ENCODE results near the gene PGAP2. TPM values are rescaled to one million over a fixed set of nuclear protein-coding genes. Genes with fewer than 3 reads are reported as not detected.
"Not testable (repeated sequence)": the region's sequence is repeated elsewhere in the genome, so short reads cannot be mapped to it uniquely, and the experiment has no call there.

PGAP2 gene
- polyA plus RNA-seq, 2 donors = 34.0 to 36.9 TPM

GRCh38 chr11:3802011-3802790 lies 6.2 kb upstream of the PGAP2 start:
- H3K27ac ChIP-seq (ENCODE audit: low read depth in 2 of 2, low read length in 1 of 2) = no peak overlapping the region
- no peaks in the 10 kb centered on the region for H3K27me3 ChIP-seq (ENCODE audit: control insufficient read depth in 1 of 2, insufficient read depth in 2 of 2, low read length in 2 of 2)
- H3K4me3 ChIP-seq (ENCODE audit: low read depth in 1 of 2, low read length in 2 of 2) = no peak overlapping the region
- WGBS, 2 donors = 70 to 78% methylated on average over 4 of the region's 4 CpGs
- no peaks in the 10 kb centered on the region for H3K9me3 ChIP-seq (ENCODE audit: control insufficient read depth in 2 of 2, insufficient read depth in 1 of 2, low read depth in 1 of 2, low read length in 1 of 2)
- H3K4me1 ChIP-seq (ENCODE audit: control insufficient read depth in 2 of 2, insufficient read depth in 2 of 2, low read length in 1 of 2) = no peaks in the 10 kb centered on the region
- H3K36me3 ChIP-seq (ENCODE audit: control insufficient read depth in 2 of 2, insufficient read depth in 2 of 2, low read length in 1 of 2) = no peaks in the 10 kb centered on the region

GRCh38 chr11:3803726-3804495 lies 4.4 kb upstream of the PGAP2 start:
- H3K27ac ChIP-seq (ENCODE audit: low read depth in 2 of 2, low read length in 1 of 2) = no peak overlapping the region
- H3K27me3 ChIP-seq (ENCODE audit: control insufficient read depth in 1 of 2, insufficient read depth in 2 of 2, low read length in 2 of 2) = no peaks in the 10 kb centered on the region
- H3K9me3 ChIP-seq (ENCODE audit: control insufficient read depth in 2 of 2, insufficient read depth in 1 of 2, low read depth in 1 of 2, low read length in 1 of 2) = no peaks in the 10 kb centered on the region
- no peak overlapping the region for H3K4me3 ChIP-seq (ENCODE audit: low read depth in 1 of 2, low read length in 2 of 2)
- no peaks in the 10 kb centered on the region for H3K36me3 ChIP-seq (ENCODE audit: control insufficient read depth in 2 of 2, insufficient read depth in 2 of 2, low read length in 1 of 2)
- peaks cover 0 to 3% of the 10 kb centered on the region in 2 donors for H3K4me1 ChIP-seq (ENCODE audit: control insufficient read depth in 2 of 2, insufficient read depth in 2 of 2, low read length in 1 of 2)
- 93 to 96% methylated on average over 11 of the region's 11 CpGs for WGBS, 2 donors

GRCh38 chr11:3808861-3809623 lies 682 bp downstream of the PGAP2 start:
- WGBS, 2 donors = 21 to 26% methylated on average over 5 of the region's 5 CpGs
- peaks cover 0 to 11% of the 10 kb centered on the region in 2 donors for H3K4me1 ChIP-seq (ENCODE audit: control insufficient read depth in 2 of 2, insufficient read depth in 2 of 2, low read length in 1 of 2)
- H3K27me3 ChIP-seq (ENCODE audit: control insufficient read depth in 1 of 2, insufficient read depth in 2 of 2, low read length in 2 of 2) = no peaks in the 10 kb centered on the region
- no peaks in the 10 kb centered on the region for H3K9me3 ChIP-seq (ENCODE audit: control insufficient read depth in 2 of 2, insufficient read depth in 1 of 2, low read depth in 1 of 2, low read length in 1 of 2)
- H3K27ac ChIP-seq (ENCODE audit: low read depth in 2 of 2, low read length in 1 of 2) = peak overlapping the region; percentile 71 to 88
- H3K36me3 ChIP-seq (ENCODE audit: control insufficient read depth in 2 of 2, insufficient read depth in 2 of 2, low read length in 1 of 2) = no peaks in the 10 kb centered on the region
- H3K4me3 ChIP-seq (ENCODE audit: low read depth in 1 of 2, low read length in 2 of 2) = peak overlapping the region; percentile 54 to 68

DNA sequence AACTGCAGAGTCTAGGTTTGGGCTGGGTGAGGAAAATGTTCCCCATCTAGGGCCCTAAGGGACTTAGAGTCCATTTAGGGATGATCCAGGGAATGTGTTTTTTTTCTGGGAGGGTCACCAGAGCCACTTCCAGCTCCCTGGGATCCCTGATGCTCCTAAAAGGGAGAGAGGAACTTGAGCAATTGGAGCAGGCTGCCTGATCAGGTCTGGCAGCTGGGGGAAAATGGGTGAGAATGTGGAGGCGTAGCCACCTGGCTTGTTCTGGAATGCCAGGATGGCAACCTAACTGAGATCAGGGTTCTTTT lies 1.2 kb downstream of the PGAP2 start:
- Histone ChIP-seq H3K9me3 (ENCODE audit: control insufficient read depth in 2 of 2, insufficient read depth in 1 of 2, low read depth in 1 of 2, low read length in 1 of 2) (no peaks in the 10 kb centered on the region), H3K4me1 (ENCODE audit: control insufficient read depth in 2 of 2, insufficient read depth in 2 of 2, low read length in 1 of 2) (peaks cover 0 to 11% of the 10 kb centered on the region in 2 donors), H3K27ac (ENCODE audit: low read depth in 2 of 2, low read length in 1 of 2) (peak overlapping the region; percentile 64 to 88), H3K27me3 (ENCODE audit: control insufficient read depth in 1 of 2, insufficient read depth in 2 of 2, low read length in 2 of 2) (no peaks in the 10 kb centered on the region), H3K36me3 (ENCODE audit: control insufficient read depth in 2 of 2, insufficient read depth in 2 of 2, low read length in 1 of 2) (no peaks in the 10 kb centered on the region), H3K4me3 (ENCODE audit: low read depth in 1 of 2, low read length in 2 of 2) (no peak overlapping the region)
- WGBS, 2 donors = 62 to 76% methylated on average over 1 of the region's 1 CpG

GRCh38 chr11:3810446-3810845 lies 2.1 kb downstream of the PGAP2 start:
- Histone ChIP-seq H3K4me3 (ENCODE audit: low read depth in 1 of 2, low read length in 2 of 2) (no peak overlapping the region), H3K27me3 (ENCODE audit: control insufficient read depth in 1 of 2, insufficient read depth in 2 of 2, low read length in 2 of 2) (no peaks in the 10 kb centered on the region), H3K9me3 (ENCODE audit: control insufficient read depth in 2 of 2, insufficient read depth in 1 of 2, low read depth in 1 of 2, low read length in 1 of 2) (no peaks in the 10 kb centered on the region), H3K36me3 (ENCODE audit: control insufficient read depth in 2 of 2, insufficient read depth in 2 of 2, low read length in 1 of 2) (no peaks in the 10 kb centered on the region), H3K27ac (ENCODE audit: low read depth in 2 of 2, low read length in 1 of 2) (no peak overlapping the region), H3K4me1 (ENCODE audit: control insufficient read depth in 2 of 2, insufficient read depth in 2 of 2, low read length in 1 of 2) (peaks cover 0 to 11% of the 10 kb centered on the region in 2 donors)
- 62% methylated on average over 3 of the region's 3 CpGs for WGBS, 2 donors

DNA sequence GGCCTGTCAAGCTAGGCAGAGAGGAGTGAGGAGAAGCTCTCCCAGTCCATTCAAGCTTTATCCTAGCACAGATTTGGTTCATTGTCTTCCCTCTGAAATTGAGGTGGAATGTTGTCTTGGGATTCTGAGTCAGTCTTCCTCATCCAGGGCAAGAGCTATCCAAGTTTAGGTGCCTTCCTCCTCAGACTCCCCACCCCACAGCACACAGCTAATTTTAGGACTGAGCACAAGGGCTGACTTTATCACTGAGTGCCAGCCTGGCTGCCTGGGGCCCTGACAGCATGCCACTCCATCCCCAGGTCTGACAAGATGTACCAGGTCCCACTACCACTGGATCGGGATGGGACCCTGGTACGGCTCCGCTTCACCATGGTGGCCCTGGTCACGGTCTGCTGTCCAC lies 2.6 kb downstream of the PGAP2 start:
- no peaks in the 10 kb centered on the region for H3K36me3 ChIP-seq (ENCODE audit: control insufficient read depth in 2 of 2, insufficient read depth in 2 of 2, low read length in 1 of 2)
- H3K4me1 ChIP-seq (ENCODE audit: control insufficient read depth in 2 of 2, insufficient read depth in 2 of 2, low read length in 1 of 2) = peaks cover 0 to 11% of the 10 kb centered on the region in 2 donors
- H3K4me3 ChIP-seq (ENCODE audit: low read depth in 1 of 2, low read length in 2 of 2) = no peak overlapping the region
- 96% methylated on average over 4 of the region's 4 CpGs for WGBS, 2 donors
- H3K27ac ChIP-seq (ENCODE audit: low read depth in 2 of 2, low read length in 1 of 2) = no peak overlapping the region
- no peaks in the 10 kb centered on the region for H3K27me3 ChIP-seq (ENCODE audit: control insufficient read depth in 1 of 2, insufficient read depth in 2 of 2, low read length in 2 of 2)
- no peaks in the 10 kb centered on the region for H3K9me3 ChIP-seq (ENCODE audit: control insufficient read depth in 2 of 2, insufficient read depth in 1 of 2, low read depth in 1 of 2, low read length in 1 of 2)

GRCh38 chr11:3814832-3815231 lies 6.5 kb downstream of the PGAP2 start:
- not testable (repeated sequence) for H3K27ac ChIP-seq (ENCODE audit: low read depth in 2 of 2, low read length in 1 of 2); H3K4me1 ChIP-seq (ENCODE audit: control insufficient read depth in 2 of 2, insufficient read depth in 2 of 2, low read length in 1 of 2); H3K36me3 ChIP-seq (ENCODE audit: control insufficient read depth in 2 of 2, insufficient read depth in 2 of 2, low read length in 1 of 2); H3K9me3 ChIP-seq (ENCODE audit: control insufficient read depth in 2 of 2, insufficient read depth in 1 of 2, low read depth in 1 of 2, low read length in 1 of 2); H3K27me3 ChIP-seq (ENCODE audit: control insufficient read depth in 1 of 2, insufficient read depth in 2 of 2, low read length in 2 of 2); H3K4me3 ChIP-seq (ENCODE audit: low read depth in 1 of 2, low read length in 2 of 2)
- WGBS, 2 donors = 97% methylated on average over 5 of the region's 5 CpGs

- no peaks in the 10 kb centered on the region for H3K9me3 ChIP-seq (ENCODE audit: control insufficient read depth in 2 of 2, insufficient read depth in 1 of 2, low read depth in 1 of 2, low read length in 1 of 2)
- no peak overlapping the region for H3K27ac ChIP-seq (ENCODE audit: low read depth in 2 of 2, low read length in 1 of 2)
- H3K4me3 ChIP-seq (ENCODE audit: low read depth in 1 of 2, low read length in 2 of 2) = no peak overlapping the region
- 84 to 86% methylated on average over 4 of the region's 4 CpGs for WGBS, 2 donors
- H3K4me1 ChIP-seq (ENCODE audit: control insufficient read depth in 2 of 2, insufficient read depth in 2 of 2, low read length in 1 of 2) = peaks cover 0 to 3% of the 10 kb centered on the region in 2 donors
- H3K36me3 ChIP-seq (ENCODE audit: control insufficient read depth in 2 of 2, insufficient read depth in 2 of 2, low read length in 1 of 2) = no peaks in the 10 kb centered on the region
- no peaks in the 10 kb centered on the region for H3K27me3 ChIP-seq (ENCODE audit: control insufficient read depth in 1 of 2, insufficient read depth in 2 of 2, low read length in 2 of 2)
Measured at GRCh38 chr11:3815845-3816244, 7.5 kb downstream of the PGAP2 start.

GRCh38 chr11:3816673-3817072 lies 8.3 kb downstream of the PGAP2 start:
- no peak overlapping the region for H3K27ac ChIP-seq (ENCODE audit: low read depth in 2 of 2, low read length in 1 of 2)
- H3K4me1 ChIP-seq (ENCODE audit: control insufficient read depth in 2 of 2, insufficient read depth in 2 of 2, low read length in 1 of 2) = peaks cover 0 to 3% of the 10 kb centered on the region in 2 donors
- WGBS, 2 donors = 68% methylated on average over 2 of the region's 2 CpGs

More at GRCh38 chr11:3816673-3817072, 8.3 kb downstream of the PGAP2 start:
- Histone ChIP-seq H3K27me3 (ENCODE audit: control insufficient read depth in 1 of 2, insufficient read depth in 2 of 2, low read length in 2 of 2) (no peaks in the 10 kb centered on the region), H3K4me3 (ENCODE audit: low read depth in 1 of 2, low read length in 2 of 2) (no peak overlapping the region), H3K36me3 (ENCODE audit: control insufficient read depth in 2 of 2, insufficient read depth in 2 of 2, low read length in 1 of 2) (no peaks in the 10 kb centered on the region), H3K9me3 (ENCODE audit: control insufficient read depth in 2 of 2, insufficient read depth in 1 of 2, low read depth in 1 of 2, low read length in 1 of 2) (no peaks in the 10 kb centered on the region)

All from esophagus (tissue), 2 donors.